Right lobe of liver (tissue), 4 donors: ENCODE measurements around the gene WDFY4.

Source experiments
- CTCF ChIP-seq, 4 donors: fragments of 200-600 bp in 3 of 4; fragments of 450-650 bp in 1 of 4; IDR thresholded peaks; one replicate each; pipeline versions ENCODE4 v1.5.1 to v1.8.0; 2016 to 2022; ENCODE audit warnings: antibody characterized with exemption in 4 of 4, mild to moderate bottlenecking in 2 of 4
- POLR2A ChIP-seq: fragments of 450-650 bp; IDR thresholded peaks from one replicate; pipeline ENCODE4 v1.6.1; 2017; ENCODE audit warnings: antibody characterized with exemption, mild to moderate bottlenecking
- donor health status: DM: no; HTN: no; CAD: no.
- donor health status: DM: no; HTN: no; CAD: no.
- donor health status: DM: no; HTN: yes; CAD: no.

DNA sequence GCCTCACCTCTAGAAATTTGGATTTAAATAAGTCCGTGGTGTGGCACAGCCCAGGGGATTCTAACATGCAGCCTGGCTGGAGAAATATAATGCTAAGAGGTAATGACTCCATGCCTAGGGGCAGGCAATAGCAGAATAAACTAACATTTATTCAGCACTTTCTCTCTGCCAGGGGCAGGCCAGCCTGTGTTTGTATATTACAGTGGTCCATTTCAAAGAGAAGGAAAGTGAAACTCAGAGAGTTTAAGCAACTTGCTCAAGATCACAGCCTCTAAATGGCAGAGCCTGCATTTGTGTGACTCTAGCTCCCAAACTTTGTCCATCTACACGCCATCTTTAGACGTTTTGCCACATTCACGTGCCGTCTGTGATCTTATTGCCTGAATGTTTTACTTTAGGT lies 261.7 kb downstream of the WDFY4 start:
- TF ChIP-seq POLR2A (no peak), CTCF (IDR thresholded peaks at IDR 0.05) (no peak)
